GM19452 (cell line): ENCODE measurements around the gene GNA15.
A peak's percentile ranks its signal among the peaks of the same experiment; 100 is the strongest.
"Not testable (repeated sequence)": the region's sequence is repeated elsewhere in the genome, so short reads cannot be mapped to it uniquely, and the experiment has no call there.

Experiments used
- ATAC-seq: cut with Tn5 transposase; IDR thresholded peaks from one replicate; pipeline ENCODE4 v1.9.1; 2021; ENCODE audit not compliant: unreplicated experiment

GNA15 gene

DNA sequence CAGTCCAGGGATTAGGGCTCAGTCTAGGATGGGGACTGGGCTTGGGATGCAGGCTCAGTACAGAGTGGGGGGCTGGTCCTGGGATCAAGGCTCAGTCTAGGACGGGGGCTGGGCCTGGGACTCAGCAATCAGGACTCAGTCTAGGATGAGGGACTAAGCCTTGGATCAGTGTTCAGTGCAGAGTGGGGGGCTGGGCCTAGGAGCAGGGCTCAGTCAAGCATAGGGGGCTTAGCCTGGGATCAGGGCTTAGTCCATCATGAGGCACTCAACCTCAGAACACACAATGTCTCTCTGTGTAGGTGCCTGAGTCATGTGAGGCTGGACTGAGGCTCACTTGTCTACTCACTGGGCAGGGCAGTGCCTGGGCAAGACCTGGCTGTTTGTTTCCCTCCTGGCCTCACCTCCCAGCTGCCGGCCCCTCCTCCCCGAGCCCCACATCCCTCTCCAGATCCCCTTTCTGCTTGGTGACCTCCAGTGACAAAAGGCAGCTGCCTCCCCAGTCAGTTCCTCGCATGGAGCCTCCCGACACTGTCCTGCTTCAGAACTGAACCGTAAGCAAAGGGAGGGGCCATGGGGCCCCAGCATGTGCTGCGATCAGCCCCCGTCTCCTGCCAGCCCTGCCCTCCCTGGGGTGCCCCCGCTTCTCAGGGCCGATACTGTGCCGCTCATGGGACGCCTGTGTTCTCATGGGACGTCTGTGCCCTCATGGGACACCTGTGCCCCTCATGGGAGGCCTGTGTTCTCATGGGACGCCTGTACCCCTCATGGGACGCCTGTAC, 36.2 kb downstream of the GNA15 start:
- no peak for ATAC-seq

DNA sequence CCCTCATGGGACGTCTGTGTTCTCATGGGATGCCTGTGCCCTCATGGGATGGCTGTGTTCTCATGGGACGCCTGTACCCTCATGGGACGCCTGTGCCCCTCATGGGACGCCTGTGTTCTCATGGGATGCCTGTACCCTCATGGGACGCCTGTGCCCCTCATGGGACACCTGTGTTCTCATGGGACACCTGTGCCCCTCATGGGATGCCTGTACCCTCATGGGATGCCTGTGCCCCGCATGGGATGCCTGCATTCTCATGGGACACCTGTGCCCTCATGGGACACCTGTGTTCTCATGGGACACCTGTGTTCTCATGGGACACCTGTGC, 36.8 kb downstream of the GNA15 start:
- ATAC-seq = not testable (repeated sequence)

DNA sequence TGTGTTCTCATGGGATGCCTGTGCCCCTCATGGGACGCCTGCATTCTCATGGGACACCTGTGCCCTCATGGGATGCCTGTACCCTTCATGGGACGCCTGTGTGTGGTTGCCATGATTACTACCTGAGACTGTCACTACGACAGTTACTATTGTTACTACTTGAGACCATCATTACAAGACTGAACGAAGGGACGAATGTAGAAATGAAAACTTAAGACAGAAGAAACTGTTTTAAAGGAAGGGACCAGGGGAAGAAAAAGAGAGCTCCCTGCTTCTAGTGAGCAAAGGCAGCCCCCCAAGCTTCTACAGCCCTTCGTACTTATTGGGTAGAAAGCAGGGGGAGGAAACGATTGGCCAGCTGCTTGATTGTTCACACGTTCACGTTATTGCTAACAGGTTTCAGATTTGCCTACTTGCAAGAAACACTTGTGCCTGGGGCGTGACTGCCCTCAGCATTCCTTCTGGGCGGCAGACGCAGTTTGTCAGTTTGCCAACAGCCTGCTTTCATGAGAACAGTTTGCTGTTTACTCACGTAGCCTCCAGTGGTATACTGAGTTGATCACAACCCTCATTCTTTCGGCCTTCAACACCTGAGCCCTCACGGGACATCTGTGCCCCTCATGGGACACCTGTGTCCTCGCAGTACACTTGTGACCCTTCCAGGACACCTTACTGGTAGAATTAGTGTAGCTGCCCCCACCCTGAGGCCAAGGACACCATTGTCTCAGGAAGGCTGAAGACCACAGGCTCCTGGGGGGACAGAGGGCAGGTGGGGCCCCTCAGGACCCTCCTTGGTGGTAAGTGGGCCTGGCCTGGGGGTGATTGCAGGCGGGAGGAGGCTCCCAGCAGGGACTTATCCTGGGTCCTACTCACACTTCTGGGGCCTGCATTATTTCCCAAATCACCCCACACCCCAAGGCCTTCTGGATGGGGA, 40.2 kb downstream of the GNA15 start:
- ATAC-seq = no peak

DNA sequence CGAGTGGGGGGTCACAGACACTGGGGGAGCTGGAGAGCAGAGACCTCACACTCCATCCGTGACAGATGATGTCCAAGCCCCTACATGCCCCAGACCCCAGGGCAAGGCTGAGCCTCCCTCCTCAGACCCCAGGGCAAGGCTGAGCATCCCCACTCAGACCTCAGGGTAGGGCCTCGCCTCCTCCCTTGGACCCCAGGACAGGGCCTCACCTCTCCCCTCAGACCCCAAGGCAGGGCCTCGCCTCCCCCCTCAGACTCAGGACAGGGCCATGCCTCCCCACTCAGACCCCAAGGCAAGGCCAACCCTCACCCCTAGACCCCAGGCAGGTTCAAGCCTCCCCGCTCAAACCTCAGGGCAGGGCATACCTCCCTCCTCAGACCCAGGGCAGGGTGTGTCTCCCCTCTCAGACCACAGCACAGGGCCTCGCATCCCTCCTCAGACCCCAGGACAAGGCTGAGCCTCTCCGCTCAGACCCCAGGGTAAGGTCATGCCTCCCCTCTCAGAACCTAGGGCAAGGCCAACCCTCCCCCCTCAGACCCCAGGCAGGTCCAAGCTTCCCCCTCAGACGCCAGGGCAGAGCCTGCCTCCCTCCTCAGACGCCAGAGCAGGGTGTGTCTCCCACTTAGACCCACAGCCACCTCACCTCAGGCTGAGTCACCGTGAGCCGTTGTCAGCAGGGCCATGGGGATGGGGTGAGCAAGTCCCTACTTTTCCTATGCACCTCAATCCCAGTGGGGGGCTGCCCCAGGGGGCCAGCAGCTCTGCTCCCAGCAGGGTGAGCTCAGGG, 41.1 kb downstream of the GNA15 start:
- no peak for ATAC-seq

DNA sequence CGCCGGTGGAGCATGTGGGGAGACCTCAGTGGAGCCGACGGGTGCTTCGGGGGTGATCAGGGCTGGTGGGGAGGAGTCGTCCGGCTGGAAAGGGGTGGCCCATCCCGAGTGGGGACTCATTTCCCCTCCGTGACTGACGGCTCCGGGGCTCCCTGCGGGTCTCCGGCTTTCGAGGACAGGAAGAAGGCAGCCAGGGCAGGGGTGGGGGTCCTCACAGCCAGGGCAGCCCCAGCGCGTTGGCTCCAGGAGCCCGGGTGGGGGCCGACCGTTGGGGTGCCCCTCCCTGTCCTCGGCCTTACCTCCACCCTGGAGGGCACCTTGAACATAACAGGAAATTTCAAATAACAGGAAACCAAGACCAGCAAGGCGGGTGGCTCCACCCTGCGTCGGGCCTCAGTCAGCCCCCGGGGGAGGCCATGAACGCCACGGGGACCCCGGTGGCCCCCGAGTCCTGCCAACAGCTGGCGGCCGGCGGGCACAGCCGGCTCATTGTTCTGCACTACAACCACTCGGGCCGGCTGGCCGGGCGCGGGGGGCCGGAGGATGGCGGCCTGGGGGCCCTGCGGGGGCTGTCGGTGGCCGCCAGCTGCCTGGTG, 42.6 kb downstream of the GNA15 start, which contains the start of gene S1PR4:
S1PR4 (plus strand) TSS at position 393 of the 596 bp plus-strand sequence; CDS start at position 417, 24 bp downstream.
- ATAC-seq = no peak

DNA sequence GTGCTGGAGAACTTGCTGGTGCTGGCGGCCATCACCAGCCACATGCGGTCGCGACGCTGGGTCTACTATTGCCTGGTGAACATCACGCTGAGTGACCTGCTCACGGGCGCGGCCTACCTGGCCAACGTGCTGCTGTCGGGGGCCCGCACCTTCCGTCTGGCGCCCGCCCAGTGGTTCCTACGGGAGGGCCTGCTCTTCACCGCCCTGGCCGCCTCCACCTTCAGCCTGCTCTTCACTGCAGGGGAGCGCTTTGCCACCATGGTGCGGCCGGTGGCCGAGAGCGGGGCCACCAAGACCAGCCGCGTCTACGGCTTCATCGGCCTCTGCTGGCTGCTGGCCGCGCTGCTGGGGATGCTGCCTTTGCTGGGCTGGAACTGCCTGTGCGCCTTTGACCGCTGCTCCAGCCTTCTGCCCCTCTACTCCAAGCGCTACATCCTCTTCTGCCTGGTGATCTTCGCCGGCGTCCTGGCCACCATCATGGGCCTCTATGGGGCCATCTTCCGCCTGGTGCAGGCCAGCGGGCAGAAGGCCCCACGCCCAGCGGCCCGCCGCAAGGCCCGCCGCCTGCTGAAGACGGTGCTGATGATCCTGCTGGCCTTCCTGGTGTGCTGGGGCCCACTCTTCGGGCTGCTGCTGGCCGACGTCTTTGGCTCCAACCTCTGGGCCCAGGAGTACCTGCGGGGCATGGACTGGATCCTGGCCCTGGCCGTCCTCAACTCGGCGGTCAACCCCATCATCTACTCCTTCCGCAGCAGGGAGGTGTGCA, 43.3 kb downstream of the GNA15 start:
- ATAC-seq = no peak

DNA sequence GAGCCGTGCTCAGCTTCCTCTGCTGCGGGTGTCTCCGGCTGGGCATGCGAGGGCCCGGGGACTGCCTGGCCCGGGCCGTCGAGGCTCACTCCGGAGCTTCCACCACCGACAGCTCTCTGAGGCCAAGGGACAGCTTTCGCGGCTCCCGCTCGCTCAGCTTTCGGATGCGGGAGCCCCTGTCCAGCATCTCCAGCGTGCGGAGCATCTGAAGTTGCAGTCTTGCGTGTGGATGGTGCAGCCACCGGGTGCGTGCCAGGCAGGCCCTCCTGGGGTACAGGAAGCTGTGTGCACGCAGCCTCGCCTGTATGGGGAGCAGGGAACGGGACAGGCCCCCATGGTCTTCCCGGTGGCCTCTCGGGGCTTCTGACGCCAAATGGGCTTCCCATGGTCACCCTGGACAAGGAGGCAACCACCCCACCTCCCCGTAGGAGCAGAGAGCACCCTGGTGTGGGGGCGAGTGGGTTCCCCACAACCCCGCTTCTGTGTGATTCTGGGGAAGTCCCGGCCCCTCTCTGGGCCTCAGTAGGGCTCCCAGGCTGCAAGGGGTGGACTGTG, 44.0 kb downstream of the GNA15 start:
- no peak for ATAC-seq

DNA sequence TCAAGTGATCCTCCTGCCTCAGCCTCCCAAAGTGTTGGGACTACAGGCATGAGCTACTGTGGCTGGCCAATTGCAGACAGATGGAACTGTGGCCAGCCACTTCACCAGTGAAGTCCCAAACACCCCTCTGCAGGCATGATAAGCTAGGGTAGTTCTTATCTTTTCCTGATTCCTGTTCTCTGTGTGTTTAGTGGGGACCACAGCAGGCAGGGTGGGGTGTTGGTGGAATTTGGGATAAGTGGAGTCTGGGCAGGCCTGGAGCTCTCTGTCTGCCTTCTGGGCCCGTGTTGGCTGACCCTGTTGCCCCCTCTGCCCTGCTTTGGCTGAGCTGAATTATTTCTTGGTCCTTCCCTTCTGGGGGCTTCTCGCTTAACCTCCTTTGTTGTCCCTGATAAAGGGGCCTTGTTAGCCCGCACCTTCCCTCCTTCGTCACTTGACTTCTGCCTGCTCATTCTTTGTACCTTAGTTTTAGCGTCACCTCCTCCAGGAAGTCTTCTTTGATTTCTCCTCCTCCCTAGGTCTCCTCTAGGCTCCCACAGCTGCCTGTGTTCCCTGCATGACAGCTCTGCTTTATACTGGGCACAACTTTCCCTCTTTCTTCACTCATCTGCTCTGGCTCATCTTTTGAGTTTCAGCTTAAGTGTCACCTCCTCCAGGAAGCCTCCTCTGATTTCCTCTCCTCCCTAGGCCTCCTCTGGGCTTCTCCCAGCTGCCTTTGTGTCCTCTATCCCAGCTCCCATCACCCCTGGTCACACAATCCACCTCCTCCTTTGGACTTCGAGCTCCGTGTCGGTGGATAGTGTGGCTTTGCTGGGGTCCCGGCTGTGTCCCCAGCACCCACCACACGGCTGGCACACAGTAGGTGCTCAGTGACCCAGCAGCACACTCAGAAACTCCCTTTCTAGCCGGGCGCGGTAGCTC, 48.1 kb downstream of the GNA15 start:
- ATAC-seq = no peak

DNA sequence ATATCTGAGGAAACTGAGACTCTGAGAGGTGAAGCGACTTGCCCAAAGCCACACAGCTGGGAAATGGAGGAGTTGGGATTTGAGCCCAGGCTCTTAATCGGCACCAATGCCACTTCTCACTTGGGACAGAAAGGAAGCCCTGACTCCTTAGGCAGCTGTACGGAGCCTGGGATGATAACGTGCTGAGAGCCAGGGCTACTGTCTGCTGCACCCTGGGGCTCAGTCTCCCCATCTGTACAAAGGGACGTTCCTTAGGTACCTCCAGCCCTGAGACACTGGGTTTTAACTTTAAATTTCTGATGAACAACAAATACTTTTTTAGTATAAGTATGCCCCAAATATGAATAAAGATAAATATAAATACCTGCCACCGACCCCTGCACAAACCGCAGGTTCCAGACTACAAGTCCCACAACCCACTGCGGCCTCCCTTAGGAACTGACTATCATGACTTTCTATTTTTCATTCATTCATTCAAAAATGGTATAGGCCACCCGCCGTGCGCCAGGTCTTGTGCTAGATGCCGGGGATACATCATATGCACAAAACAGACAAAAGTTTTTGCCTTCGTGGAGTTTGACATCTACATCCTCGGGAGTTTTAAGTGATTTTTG, 49.1 kb downstream of the GNA15 start:
- peak; percentile 24 for ATAC-seq

DNA sequence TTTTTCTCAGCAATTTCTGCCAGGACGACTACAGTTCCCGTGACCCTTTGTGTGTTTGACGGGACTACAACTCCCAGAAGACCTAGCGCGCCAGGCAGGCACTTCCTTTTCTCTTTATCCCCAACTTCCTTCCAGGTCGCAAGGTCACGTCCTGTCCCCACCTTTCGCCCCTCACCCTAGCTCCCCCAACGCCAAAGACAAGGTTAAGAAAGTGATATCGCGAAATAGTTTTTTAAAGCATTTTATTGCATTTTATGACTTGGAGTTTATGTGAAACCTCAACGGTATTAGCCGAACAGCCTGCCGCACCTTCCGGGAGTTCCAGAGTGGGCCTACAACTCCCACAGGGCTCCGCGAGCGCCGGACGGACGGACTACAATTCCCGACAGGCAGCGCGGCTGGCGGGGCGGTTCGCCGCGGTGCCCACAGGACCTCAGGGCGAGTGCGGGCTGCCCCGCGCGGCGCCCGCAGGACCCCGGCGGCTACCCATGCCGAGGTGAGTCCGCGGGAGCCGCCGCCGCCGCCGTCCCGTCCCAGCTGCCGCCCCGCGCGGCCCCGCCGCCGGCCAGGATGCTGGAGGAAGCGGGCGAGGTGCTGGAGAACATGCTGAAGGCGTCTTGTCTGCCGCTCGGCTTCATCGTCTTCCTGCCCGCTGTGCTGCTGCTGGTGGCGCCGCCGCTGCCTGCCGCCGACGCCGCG, 49.8 kb downstream of the GNA15 start, which contains the start of gene NCLN:
NCLN (plus strand) TSS at position 470 of the 699 bp plus-strand sequence; CDS start at position 571, 101 bp downstream.
- ATAC-seq = peak; percentile 81

DNA sequence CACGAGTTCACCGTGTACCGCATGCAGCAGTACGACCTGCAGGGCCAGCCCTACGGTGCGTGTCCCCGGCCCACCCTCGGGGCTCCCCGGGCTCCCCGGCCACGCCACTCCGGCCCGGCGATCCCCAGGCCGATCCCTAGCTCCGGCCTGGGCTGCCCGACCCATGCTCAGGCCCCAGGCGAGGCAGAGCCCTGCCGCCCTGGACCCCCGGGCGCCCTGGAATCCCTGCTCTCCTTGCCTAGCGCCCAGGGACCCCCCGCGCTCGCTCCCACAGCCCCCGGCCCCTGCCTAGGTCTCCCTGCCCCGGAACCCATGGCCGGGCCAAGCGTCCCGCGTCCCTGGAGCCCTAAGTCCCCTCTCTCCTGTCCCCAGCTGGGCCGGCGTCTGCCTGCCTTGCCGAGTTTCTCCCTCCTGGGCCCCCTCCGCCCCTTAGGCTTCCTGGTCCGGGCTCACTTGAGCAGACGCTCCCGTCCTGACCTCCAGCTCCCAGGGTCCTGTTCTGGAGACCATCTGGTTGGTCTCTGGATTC, 50.4 kb downstream of the GNA15 start:
- no peak for ATAC-seq

DNA sequence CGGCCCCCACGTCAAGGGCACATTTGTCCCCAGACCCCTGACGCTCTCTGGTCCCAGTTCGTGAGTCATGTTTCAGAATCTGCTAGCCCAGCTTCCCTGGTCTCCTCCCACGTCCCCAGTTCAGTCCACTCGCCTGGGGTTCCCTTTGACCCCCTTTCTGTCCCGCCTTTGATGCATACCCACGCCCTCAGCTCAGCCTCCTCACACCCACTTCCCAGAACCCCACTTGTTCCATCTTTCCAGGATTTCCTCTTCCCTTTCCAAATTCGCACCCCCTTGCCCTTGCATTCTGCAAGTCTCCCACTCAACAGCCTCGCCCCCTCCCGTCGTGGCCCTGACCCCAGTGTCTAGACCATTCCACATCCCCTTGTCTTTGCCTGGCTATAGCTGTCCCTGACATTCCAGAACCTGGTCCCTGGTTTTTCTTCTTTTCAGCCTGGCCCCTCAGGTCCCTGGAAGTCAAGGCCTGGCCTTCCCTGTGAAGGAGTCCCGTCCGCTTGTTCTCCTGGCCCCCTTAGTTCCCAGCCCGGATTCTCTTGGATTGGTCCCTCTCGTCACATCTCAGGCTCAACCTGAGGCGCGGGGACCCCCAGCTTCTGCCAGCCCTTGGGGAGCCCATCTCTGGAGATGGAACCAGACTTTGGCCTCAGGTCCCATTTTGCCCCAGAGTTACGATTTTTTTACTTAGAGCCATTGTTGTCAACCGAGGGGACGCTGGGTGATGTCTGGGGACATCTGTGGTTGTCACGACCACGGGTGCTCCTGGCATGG, 51.2 kb downstream of the GNA15 start:
- ATAC-seq = no peak

DNA sequence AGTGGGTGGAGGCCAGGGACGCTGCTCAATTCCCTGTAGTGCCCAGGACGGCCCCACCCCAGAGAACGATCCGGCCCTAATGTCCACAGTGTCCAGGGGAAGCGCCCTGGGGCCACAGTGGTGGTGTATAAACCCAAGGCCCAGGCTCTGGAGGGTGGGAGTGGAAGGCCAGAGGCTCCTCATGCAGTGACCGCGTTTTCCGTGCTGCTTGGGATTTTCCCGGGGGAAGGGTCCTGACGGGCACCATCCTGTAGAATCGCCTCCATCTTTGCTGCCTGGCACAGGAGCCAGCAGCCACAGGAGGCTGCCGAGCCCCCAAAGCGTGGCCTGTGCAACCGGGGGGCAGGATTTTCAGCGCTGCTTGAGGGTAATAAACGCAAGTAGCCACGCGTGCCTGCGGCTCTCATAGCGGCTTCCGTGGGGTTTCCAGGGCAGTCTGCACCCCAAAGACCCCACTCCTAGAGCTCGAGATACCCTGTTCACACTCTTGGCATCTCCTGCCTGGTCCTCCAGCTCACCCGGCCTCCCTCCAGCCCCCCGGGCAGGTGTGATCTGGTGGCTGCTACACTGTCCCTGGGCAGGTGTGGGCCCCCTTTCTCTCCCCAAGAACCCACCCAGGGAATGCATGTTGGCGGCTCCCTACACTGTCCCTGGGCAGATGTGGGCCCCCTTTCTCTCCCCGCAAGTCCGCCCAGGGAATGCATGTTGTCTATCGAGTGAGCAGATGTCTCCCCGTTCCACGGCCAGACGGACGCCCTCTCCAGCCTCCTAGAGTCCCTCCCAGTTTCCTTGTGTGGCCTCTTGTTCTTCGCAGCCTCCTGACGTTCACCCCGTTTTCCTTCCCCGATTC, 52.1 kb downstream of the GNA15 start:
- ATAC-seq = no peak

DNA sequence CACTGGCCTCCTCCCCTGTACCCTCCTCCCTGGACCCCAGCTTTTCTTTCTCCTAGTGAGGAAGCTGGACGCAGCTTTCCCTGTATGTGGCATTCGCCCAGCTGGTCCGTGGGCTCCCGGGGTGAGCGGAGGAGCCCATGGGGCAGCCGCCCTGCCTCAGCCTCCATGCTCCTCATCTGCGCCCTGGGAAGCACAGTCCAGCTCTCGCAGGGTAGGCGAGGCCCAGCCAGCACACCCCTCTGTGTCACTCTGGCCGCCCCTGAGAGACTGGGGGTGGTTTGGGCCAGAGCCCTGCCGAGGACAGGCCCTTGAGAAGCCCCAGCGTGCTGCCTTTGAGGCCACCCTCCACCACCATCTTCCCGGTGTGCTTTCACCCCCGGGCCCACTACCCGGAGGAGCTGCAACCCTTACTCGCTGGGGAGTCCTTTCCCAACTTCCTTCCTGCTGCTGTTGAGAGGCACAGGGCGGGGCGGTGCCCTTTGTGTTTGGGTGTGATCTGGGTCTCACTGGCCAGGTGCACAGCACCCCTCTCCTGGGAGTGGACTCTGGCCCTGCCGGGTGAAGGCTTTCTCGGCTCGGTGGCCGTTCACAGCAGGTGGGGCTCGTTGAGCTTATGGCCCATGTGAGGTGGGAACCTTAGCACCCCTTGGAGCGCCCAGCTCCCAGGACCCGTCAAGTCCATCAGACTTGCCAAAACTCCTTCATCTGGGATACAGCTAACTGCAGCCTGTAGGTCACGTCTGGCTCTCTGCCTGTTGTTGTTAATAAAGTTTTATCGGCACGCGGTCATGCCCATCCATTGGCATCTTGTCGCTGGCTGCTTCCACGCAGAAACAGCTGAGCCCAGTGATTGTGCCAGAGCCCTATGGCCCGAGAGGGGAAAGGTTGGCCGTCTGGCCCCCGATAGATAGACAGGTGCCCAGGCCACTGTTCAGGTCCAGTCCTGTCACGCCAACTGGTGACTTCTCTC, 53.1 kb downstream of the GNA15 start:
- ATAC-seq = no peak
